GM12892 (cell line): Measurements from ENCODE around the gene LRRFIP2.
A peak's percentile ranks its signal among the peaks of the same experiment; 100 is the strongest.

ENCODE experiments used
- DNase-seq: peaks from one replicate; pipeline ENCODE4 v3.0.0; 2011; ENCODE audit not compliant: insufficient read length
- FAIRE-seq: peaks from 2 replicates; lab custom pipeline; 2011; peaks lifted over from hg19 to GRCh38; lab: Jason Lieb, UNC
- POLR2A ChIP-seq: IDR thresholded peaks from 2 replicates; pipeline ENCODE4 v1.6.1; 2011; ENCODE audit warnings: low read depth, low read length, control low read depth
- POLR2AphosphoS5 ChIP-seq: IDR thresholded peaks from 2 replicates; pipeline ENCODE4 v1.6.1; 2011; ENCODE audit warnings: low read depth, low read length, control low read depth
- TAF1 ChIP-seq: IDR thresholded peaks from 2 replicates; pipeline ENCODE4 v1.6.1; 2011; ENCODE audit warnings: low read depth, mild to moderate bottlenecking, control low read depth, low read length, borderline replicate concordance

LRRFIP2 gene

GRCh38 chr3:37025561-37026335, 148.6 kb downstream of the LRRFIP2 start:
- FAIRE-seq (no peak), DNase-seq (no peak)
- TF ChIP-seq POLR2AphosphoS5 (no peak), POLR2A (no peak), TAF1 (no peak)

- TF ChIP-seq POLR2AphosphoS5 (no peak), TAF1 (no peak), POLR2A (no peak)
- DNase-seq (no peak), FAIRE-seq (peak; percentile 40)
Measured at GRCh38 chr3:37024820-37025405, 149.5 kb downstream of the LRRFIP2 start.

GRCh38 chr3:37024092-37024491, 150.3 kb downstream of the LRRFIP2 start:
- no peak for DNase-seq
- TF ChIP-seq POLR2A (no peak), POLR2AphosphoS5 (no peak)
- FAIRE-seq, result no peak

GRCh38 chr3:37017683-37018082, 156.7 kb downstream of the LRRFIP2 start:
- DNase-seq (no peak), FAIRE-seq (no peak)
- TF ChIP-seq TAF1, result no peak
- TF ChIP-seq POLR2AphosphoS5, result no peak
- no peak for TF ChIP-seq POLR2A

GRCh38 chr3:37016903-37017302, 157.5 kb downstream of the LRRFIP2 start:
- no peak for TF ChIP-seq POLR2AphosphoS5
- no peak for TF ChIP-seq TAF1
- no peak for TF ChIP-seq POLR2A
- FAIRE-seq (no peak), DNase-seq (no peak)

- TF ChIP-seq POLR2A, result no peak
- TF ChIP-seq TAF1, result no peak
- no peak for TF ChIP-seq POLR2AphosphoS5
- no peak for DNase-seq
- FAIRE-seq, result no peak
Measured at GRCh38 chr3:37015642-37016041, 158.7 kb downstream of the LRRFIP2 start.

GRCh38 chr3:37014620-37015019, 159.8 kb downstream of the LRRFIP2 start:
- FAIRE-seq (no peak), DNase-seq (no peak)
- TF ChIP-seq TAF1, result no peak
- TF ChIP-seq POLR2AphosphoS5, result no peak
- TF ChIP-seq POLR2A, result no peak
